ENCODE data around the gene ELANE.
"Not testable (repeated sequence)": the region's sequence is repeated elsewhere in the genome, so short reads cannot be mapped to it uniquely, and the experiment has no call there.

The ELANE gene

DNA sequence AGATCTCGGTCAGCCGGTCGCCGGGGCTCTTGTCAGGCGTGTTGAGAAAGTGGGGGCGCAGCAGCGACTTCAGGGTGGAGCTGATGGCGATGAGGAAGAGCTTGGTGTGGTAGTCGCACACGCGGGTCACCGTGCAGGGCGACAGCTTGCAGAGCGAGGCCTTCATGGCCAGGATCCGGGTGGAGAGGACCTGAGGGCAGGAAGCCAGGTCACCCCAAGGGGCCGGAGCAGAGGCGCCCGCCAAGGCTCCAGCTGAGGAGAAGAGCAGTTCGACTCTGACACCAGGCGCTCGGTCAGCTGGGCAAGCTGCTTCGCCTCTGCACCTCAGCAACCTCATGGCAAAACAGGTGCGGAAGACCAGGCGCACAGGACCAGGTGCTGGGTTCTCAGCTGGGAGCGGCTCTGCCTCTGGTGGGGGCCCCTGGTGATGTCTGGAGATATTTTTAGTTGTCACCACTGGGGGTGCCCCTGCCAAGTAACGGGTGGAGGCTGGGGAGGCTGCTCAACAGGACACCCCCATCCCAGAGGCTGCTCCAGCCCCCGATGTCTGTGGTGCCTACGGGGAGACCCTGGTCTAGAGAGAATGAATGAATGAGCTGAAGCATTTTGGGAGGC is 23.3 kb downstream of the ELANE start:
- DNase-seq: no peak
- intact Hi-C loops (cut with DNase I): no loop called here

- no peak for DNase-seq
- intact Hi-C loops (cut with DNase I): no loop called here
Observed at GRCh38 chr19:876089-876488, 24.0 kb downstream of the ELANE start.

DNA sequence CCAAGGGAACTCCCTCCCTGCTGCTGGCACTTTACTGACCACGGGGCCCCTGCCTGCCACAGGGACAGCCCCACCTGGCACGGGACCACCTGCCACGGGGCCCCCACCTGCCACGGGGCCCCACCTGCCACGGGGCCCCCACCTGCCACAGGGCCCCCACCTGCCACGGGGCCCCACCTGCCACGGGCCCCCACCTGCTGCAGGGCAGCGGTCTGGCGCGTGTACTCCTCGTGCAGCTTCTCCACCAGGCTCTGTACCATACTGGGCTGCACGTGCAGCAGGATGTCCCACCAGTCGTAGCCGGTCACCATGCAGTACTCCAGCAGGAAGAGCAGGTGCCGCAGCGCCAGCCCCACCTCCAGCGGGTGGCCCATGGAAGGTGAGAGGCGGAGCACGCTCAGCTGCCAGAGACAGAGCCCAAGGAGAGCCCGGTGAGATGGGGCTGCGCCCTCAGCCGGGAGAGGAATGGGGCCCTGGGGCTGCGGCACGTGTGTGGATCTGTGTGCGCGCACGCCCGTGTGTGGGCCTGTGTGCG is 24.7 kb downstream of the ELANE start:
- intact Hi-C loops (cut with DNase I): no loop called here
- no peak for DNase-seq

DNA sequence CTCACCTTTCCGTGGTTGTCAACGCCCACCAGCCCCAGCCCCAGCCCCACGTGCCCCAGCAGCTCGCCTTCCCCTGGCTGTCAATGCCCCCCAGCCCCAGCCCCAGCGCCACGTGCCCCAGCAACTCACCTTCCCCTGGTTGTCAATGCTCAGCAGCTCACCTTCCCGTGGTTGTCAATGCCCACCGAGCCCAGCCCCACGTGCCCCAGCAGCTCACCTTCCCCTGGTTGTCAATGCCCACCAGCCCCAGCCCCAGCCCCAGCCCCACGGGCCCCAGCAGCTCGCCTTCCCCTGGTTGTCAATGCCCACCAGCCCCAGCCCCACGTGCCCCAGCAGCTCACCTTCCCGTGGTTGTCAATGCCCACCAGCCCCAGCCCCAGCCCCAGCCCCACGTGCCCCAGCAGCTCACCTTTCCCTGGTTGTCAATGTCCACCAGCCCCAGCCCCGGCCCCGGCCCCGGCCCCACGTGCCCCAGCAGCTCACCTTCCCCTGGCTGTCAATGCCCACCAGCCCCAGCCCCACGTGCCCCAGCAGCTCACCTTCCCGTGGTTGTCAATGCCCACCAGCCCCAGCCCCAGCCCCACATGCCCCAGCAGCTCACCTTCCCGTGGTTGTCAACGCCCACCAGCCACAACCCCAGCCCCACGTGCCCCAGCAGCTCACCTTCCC is 26.0 kb downstream of the ELANE start:
- intact Hi-C loops (cut with DNase I); DNase-seq: not testable (repeated sequence)

DNA sequence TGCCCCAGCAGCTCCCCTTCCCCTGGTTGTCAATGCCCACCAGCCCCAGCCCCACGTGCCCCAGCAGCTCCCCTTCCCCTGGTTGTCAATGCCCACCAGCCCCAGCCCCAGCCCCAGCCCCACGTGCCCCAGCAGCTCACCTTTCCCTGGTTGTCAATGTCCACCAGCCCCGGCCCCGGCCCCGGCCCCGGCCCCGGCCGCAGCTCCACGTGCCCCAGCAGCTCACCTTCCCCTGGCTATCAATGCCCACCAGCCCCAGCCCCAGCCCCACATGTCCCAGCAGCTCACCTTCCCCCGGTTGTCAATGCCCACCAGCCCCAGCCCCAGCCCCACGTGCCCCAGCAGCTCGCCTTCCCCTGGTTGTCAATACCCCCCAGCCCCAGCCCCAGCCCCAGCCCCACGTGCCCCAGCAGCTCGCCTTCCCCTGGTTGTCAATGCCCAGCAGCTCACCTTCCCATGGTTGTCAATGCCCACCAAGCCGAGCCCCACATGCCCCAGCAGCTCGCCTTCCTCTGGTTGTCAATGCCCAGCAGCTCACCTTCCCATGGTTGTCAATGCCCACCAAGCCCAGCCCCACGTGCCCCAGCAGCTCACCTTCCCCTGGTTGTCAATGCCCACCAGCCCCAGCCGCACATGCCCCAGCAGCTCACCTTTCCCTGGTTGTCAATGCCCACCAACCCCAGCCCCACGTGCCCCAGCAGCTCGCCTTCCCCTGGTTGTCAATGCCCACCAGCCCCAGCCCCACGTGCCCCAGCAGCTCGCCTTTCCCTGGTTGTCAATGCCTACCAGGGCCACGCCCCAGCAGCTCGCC is 26.9 kb downstream of the ELANE start:
- DNase-seq; intact Hi-C loops (cut with DNase I): not testable (repeated sequence)

- intact Hi-C loops (cut with DNase I): no loop called here
- no peak for DNase-seq
Observed at GRCh38 chr19:879711-880438, 27.8 kb downstream of the ELANE start.

- DNase-seq: no peak
- intact Hi-C loops (cut with DNase I): no loop called here
Observed at GRCh38 chr19:881385-882071, 29.4 kb downstream of the ELANE start.

- DNase-seq: no peak
- intact Hi-C loops (cut with DNase I): no loop called here
Observed at GRCh38 chr19:882871-883497, 30.9 kb downstream of the ELANE start.

DNA sequence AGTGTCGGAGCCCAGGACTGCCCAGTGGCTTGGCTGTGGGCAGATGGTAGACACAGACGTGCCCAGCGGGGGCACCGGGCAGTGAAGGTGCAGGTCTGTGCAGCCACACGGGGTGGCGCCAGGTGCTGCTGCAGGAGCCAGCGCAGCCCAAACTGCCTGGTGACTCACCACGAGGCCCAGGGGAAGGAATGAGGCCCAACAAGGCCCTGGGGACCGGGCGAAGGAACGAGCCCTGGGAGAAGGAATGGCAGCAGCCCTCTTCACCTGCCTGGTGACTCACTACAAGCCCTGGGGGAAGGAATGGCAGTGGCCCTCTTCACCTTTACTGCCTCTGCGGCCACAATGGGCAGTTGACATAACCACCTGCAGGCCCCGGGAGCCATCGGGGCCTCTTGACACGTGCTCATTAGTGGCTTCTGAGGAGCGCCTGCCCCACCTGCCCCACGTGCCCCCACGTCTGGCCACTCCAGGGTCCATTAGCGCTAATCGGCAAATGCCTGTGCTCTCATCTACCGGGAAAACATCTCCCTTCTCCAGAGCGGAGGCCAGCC is 31.6 kb downstream of the ELANE start:
- no peak for DNase-seq
- intact Hi-C loops (cut with DNase I): no loop called here

- intact Hi-C loops (cut with DNase I): no loop called here
Observed at GRCh38 chr19:884420-885211, 32.5 kb downstream of the ELANE start.

GRCh38 chr19:885536-886224 is 33.6 kb downstream of the ELANE start:
- intact Hi-C loops (cut with DNase I): no loop called here
- no peak for DNase-seq

More at GRCh38 chr19:884420-885211, 32.5 kb downstream of the ELANE start:
- DNase-seq: no peak

DNA sequence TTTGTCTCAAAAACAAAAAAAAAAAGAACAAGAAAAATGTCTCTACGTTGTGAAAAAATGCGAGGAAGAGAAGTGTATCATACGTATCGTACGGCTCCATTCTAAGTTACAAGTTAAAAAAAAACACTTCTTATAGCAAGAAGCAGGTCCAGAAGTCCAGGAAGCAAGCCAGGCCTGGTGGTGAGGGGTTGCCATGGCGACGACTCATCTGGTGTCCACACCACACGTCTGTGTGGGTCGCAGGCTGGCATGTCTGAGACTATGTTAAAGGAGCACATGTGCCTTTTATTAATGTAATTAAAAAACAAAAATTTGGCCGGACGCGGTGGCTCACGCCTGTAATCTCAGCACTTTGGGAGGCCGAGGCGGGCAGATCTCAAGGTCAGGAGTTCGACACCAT is 35.0 kb downstream of the ELANE start:
- intact Hi-C loops (cut with DNase I): no loop called here
- peak in 8 of 10 donors; percentile 56 to 96 (median 79) for DNase-seq

DNA sequence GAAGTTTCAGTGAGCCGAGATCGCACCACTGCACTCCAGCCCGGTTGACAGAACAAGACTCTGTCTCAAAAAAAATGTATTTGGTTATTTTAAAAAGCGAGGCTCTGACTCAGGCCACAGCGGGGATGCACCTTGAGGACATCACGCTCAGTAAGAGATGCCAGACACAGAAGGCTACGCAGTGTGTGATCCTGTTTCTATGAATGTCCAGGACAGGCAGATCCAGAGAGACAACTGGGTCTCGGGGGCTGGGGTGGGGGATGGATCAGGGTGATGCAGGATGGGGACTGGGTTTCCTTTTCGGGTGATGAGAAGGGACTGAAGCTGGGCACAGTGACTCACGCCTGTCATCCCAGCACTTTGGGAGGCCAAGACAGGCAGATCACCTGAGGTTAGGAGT is 35.5 kb downstream of the ELANE start:
- peak in 3 of 10 donors; percentile 38 to 81 (median 57) for DNase-seq
- intact Hi-C loops (cut with DNase I): no loop called here

DNA sequence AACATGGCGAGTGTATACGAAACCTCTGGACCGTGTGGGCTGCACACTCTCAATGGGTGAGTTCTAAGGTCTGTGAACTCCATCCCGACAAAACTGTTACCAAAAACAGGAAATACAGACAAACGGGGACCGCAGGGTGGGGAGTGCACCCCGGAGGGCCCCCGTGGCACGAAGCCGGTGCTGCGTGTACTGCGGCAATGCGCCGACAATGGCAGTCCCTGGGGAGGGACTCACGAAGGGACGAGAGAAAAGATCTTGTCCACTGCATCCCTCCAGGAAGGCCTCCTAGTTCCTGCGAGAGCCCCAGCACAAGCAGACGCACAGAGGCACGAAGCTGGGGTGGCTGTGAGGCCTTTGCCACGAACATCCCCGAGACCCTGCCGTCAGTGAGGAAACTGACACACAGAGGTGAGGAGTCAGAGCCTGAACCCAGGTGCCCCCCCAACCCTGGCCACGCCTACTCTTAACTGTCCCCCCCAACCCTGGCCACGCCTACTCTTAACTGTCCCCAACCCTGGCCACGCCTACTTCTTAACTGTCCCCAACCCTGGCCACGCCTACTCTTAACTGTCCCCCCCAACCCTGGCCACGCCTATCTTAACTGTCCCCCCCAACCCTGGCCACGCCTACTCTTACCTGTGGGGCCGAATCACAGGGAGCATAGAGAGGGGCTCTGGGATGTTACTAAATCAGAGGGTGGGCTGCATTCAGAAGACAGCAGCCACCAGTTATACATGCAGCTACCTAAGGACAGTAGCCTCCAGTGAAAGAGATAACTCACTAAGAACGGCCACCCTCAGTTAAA is 36.7 kb downstream of the ELANE start:
- intact Hi-C loops (cut with DNase I): no loop called here
- no peak for DNase-seq

DNA sequence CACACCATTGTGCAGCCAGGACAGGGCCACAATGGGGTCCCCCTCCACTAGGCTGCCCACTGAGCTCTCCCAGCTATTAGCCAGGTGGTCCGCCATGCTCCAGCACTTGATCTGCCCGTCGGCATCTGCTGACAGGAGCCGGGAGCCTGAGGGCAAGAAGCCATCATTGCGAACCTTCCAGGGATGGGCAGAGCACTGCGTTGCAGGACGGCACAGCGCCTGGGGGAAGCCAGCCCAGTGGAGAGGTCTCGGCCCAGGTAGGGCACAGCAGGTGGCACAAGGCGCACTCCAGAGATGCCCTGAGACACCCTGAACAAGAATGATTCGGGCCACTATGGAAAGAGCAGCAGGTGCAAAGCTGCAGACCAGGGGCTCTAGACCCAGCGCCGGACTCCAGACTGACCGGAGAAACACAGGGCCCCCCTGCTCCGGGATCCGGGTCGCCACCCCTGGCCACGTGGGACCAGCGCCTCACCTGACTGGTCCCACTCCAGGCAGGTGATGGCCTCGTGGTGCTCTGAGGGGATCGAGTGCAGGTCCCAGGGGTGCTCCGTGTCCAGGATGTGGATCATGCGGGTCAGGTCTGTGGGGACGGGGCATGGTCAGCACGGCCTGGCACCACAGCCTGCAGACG is 37.7 kb downstream of the ELANE start:
- no peak for DNase-seq
- intact Hi-C loops (cut with DNase I): no loop called here

DNA sequence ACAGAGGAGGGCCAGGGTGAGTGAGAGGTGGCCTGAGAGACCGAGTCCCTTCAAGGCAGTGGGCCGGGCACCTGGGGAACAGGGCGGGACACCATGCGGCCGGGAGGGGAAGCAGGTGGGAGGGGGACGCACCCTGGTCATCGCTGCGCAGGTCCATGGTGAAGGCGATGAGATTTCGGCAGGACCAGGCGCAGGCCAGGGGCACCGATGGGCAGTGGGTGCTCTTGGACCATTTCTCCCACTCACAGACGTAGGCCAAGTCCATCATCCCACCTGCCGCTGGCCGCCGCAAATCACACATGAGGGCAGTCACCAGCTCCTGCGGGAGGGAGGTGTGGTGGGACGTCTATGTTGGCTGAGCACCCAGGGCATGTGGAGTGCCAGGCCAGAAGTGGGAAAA is 38.7 kb downstream of the ELANE start:
- DNase-seq: no peak
- intact Hi-C loops (cut with DNase I): no loop called here

Data from posterior cingulate gyrus (tissue), 11 donors.